ENCODE results near the gene DEUP1. TPM values are rescaled to one million over a fixed set of nuclear protein-coding genes. Genes with fewer than 3 reads are reported as not detected.
"Not testable (repeated sequence)": the region's sequence is repeated elsewhere in the genome, so short reads cannot be mapped to it uniquely, and the experiment has no call there.

DEUP1 gene
- total RNA-seq, 1 donor: not detected

DNA sequence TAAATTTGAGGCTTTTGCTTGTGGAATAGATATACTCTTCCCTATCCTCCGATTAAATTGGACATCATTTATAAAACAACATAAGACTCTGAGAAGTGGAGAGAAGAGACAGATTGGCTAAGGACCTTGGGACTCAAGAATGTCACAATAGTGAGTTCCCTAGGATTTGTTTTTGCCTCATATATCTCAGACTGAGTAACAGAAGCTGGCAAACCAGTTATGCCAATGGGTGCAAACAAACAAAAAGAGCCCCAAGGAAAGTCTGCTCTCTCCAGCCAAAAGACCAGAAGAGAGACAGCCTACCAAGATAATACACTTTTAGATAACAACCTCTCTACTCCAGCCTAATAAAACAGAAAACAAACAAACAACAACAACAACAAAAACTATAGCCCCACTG lies 28.9 kb downstream of the DEUP1 start:
- no peak for DNase-seq (ENCODE audit: low read depth in 2 of 3, low spot score in 2 of 3)

DNA sequence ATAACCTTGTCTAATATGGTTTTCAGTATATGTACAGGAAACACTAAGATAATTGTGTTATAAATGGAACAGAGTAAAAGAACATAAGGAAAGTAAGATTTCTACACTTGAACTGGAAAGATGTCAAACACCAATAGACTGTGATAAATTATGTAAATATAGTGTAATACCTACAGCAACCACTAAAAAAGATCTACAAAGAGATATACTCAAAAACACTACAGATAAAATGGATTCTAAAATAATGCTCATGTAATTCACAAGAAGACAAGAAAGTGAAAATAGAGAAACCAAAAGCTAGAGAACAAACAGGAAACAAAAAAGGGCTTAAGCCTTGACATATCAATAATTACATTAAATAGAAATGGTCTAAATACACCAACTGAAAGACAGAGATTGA lies 30.9 kb downstream of the DEUP1 start:
- no peak for DNase-seq (ENCODE audit: low read depth in 2 of 3, low spot score in 2 of 3)

DNA sequence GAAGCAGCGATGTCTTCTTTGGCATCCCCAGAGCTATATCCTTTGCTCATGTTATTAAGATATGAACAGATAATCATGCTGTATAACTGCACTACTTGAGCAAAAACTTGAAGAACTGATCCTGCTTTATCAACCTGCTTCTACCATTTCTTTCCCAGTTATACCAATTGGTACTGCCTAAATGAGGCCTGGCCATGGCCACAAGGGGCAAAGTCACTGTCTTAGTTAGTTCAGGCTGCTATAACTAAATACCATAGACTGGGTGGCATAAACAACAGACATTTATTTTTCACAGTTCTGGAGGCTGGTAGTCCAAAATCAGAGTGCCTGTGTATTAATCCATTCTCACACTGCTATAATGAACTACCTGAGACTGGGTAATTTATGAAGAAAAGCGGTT lies 37.5 kb downstream of the DEUP1 start:
- no peak for DNase-seq (ENCODE audit: low read depth in 2 of 3, low spot score in 2 of 3)

DNA sequence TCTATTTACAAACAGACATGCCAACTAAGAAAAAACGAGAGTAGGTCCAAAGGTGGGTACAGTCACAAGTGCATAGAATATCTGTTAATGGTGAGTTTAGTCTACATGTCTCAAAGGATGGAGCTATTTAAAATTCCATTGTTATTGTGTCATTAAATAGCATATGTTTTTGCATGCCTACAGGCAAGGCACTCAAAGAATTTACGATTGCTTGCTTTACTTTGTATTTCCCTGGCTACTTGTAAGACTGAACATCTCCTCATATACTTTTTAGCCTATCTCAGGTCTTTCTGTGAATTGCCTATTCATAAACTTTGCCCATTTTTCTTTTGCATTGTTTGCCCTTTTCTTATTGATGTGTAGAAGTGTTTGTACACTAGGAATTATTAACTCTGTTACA lies 39.7 kb downstream of the DEUP1 start:
- no peak for DNase-seq (ENCODE audit: low read depth in 2 of 3, low spot score in 2 of 3)

DNA sequence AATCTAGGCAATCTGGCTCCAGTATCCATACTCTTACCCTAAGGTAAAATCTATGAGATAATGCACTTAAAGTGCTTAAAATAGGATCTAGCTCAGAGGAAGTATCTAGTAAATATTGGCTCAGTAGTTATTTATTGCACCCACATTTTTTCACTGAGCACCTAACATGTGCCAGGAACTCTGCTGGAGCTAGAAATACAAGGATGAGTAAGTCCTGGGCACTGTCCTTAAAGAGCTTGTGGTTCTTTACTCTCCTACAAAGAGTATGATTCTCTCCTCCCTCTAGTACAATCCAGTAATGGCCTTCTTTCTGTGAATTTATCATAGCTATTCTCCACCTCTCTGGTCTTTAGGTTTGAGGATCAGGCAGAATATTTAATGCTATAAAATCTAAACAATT lies 59.2 kb downstream of the DEUP1 start:
- DNase-seq (ENCODE audit: low read depth in 2 of 3, low spot score in 2 of 3): no peak

DNA sequence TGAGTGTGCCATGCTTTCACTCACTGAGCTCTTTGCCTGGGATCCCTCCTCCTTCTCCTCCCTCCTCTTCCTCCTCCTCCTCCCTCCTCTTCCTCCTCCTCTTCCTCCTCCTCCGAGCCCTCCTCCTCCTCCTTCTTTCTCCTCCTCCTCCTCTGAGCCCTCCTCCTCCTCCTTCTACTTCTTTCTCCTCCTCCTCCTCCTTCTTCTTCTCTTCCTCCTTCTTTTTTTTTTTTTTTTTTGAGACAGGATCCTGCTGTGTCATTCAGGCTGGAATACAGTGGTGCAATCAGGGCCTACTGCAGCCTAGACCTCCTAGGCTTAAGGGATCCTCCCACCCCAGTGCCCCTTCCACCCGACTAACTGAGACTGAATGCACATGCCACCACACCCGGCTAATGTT lies 62.3 kb downstream of the DEUP1 start:
- DNase-seq (ENCODE audit: low read depth in 2 of 3, low spot score in 2 of 3): no peak

DNA sequence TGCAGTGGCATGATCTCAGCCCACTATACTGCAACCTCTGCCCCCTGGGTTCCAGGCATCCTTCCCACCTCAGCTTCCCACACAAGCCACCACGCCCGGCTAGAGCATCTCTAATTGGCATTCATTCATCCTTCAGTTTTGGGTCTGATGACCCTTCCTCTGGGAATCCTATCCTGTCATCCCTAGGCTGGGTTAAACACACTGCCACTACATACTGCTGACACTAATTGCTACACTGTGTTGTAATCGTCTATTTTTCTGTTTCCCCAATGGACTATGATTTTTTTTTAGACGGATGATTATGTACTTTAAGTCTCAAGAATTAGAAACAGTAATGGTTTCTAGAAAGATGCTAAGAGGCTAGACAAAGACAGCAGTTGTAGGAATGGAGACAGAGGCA lies 62.8 kb downstream of the DEUP1 start:
- DNase-seq (ENCODE audit: low read depth in 2 of 3, low spot score in 2 of 3): no peak

DNA sequence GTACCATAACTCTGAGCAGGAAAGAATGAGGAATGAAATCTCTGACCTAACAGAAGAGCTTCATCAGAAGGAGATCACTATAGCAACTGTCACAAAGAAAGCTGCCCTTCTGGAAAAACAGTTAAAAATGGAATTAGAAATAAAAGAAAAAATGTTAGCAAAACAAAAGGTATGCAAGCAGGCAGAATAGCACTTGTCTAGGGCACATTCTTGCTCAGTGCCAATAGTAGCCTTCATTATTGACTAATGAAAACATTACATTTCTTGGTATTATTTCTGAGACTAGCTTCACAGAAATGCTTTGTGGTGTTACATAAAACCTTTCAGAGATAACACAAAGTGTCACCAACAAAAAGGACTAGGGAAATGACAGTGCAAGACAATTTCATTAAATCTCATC lies 63.9 kb downstream of the DEUP1 start:
- DNase-seq (ENCODE audit: low read depth in 2 of 3, low spot score in 2 of 3): no peak

DNA sequence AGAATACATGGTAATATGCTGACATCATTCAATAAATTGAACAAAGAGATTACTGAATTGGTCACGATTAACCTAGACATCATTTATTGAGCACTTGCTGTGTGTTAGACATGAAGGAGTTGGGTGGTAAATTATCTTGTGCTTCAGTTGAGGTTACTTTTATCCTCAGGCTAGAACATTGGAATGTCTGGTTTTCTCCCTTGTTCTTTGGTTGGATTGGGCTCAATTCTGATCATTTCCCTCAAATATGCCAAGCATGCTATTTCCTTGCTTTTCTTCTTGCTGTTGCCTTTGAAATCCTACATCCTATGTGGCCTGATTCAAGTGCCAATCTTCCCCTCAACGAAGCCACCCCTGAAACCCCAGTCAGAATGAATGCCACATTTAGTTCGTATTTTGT lies 65.8 kb downstream of the DEUP1 start:
- no peak for DNase-seq (ENCODE audit: low read depth in 2 of 3, low spot score in 2 of 3)

DNA sequence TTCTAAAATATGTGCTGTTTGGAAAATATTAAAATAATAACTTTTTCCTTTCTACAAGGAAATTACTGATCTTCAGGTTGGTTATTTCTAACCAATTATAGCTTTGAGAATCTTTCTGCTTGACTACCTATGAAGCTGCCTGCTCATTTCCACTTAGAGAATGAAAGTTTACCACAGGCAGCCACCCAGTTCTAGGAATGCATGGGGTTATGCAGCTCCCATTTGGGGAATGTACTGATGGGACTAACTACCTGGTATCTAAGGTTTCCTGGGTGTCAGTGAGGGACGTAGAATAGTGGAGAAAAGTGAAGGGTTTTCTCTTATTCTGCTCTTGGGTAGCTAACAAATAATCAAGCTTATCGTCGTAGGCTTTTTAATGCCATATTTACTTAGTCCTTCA lies 73.4 kb downstream of the DEUP1 start:
- DNase-seq (ENCODE audit: low read depth in 2 of 3, low spot score in 2 of 3): no peak

DNA sequence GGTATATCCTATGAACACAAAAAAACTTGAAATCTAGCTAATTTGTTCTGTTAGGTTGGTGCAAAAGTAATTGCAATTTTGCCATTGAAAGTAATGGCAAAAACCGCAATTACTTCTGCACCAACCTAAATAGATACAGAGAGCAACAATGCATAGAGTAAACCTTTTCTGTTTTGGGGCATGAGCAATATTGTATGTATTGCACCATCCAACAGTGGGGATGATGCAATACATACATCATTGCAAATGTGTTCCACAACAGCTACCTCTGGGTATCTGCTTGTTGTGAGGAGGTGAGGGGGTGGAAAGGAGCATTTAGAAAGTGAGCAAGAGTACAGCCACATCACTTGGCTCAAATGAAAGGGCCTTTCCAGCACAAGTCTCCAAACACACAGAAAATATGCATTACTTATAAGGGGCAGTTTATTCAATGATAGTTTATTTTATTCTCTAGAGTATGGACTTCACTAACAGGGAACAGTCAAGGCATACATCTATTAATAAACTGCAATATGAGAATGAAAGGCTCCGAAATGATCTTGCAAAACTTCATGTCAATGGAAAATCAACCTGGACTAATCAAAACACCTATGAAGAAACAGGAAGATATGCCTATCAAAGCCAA lies 77.3 kb downstream of the DEUP1 start:
- no peak for DNase-seq (ENCODE audit: low read depth in 2 of 3, low spot score in 2 of 3)

DNA sequence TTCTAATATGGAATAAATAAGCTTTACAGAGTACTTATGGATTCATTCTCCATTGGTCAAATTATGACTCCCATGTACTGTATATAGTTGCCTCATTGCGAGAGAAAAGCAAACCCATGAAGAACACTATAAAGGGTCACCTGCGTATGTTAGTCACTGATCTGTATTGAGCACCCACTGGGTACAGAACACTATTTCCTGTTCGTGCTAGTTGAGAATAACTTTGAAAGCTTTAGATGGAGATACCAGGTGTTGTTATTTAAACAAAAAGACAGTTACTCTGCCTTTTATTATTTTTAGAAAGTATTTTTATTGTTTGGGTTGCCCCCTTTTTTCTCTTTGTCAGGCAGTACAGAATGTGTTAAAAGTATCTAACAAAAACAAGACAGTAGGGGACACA lies 79.9 kb downstream of the DEUP1 start:
- no peak for DNase-seq (ENCODE audit: low read depth in 2 of 3, low spot score in 2 of 3)

DNA sequence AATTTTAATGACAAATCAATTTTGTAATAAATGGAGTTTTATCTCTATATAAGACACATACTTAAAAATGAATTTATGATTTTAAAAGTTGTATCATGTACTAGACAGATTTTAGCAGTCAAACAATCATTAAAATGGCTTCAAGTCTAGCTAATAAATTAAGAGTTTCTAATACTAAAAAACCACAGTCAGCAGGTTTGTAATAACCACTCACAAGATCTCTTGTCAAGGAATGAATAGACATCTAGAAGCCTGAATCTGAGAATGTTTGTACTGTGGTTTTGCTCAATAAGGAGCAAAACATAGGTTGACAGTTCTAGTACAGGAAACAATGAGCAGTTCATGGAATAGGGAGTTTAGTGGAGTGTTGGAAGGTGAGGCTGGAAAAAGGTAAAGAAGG lies 81.2 kb downstream of the DEUP1 start:
- DNase-seq (ENCODE audit: low read depth in 2 of 3, low spot score in 2 of 3): no peak

DNA sequence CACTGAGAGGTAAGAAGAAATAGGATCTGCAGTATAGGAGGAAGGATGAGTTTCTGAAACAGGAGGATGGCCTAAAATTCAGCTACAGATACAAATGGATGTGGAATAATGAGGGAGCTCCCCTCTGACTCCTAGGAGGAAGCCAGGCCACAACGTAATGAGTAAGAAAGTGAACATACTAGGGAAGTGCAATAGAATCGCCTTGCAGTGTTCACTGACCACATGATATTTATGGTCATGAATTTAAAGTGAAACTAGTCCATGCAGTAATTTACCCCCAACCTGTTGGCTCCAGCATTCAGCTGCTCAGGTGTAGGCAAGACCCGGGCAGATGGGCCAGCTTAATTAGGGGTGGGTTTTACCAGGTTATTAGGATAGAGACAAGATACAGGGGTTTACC lies 101.7 kb downstream of the DEUP1 start:
- no peak for DNase-seq (ENCODE audit: low read depth in 2 of 3, low spot score in 2 of 3)

DNA sequence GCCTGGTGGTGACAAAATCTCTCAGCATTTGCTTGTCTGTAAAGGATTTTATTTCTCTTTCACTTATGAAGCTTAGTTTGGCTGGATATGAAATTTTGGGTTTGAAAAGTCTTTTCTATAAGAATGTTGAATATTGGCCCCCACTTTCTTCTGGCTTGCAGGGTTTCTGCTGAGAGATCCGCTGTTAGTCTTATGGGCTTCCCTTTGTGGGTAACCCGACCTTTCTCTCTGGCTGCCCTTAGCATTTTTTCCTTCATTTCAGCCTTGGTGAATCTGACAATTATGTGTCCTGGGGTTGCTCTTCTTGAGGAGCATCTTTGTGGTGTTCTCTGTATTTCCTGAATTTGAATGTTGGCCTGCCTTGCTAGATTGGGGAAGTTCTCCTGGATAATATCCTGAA lies 112.7 kb downstream of the DEUP1 start:
- DNase-seq (ENCODE audit: low read depth in 2 of 3, low spot score in 2 of 3): not testable (repeated sequence)

DNA sequence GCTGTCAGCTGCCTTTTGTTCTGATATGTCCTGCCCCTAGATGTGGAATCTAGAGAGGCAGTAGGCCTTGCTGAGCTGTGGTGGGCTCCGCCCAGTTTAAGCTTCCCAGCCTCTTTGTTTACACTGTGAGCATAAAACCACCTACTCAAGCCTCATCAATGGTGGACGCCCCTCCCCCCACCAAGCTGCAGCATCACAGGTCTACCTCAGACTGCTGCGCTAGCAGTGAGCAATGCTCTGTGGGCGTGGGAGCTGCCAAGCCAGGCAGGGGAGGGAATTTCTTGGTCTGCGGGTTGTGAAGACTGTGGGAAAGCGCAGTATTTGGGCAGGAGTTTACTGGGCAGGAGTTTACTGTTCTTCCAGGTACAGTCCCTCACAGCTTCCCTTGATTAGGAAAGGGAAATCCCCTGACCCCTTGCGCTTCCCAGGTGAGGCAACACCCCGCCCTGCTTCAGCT lies 114.1 kb downstream of the DEUP1 start:
- DNase-seq (ENCODE audit: low read depth in 2 of 3, low spot score in 2 of 3): no peak

DNA sequence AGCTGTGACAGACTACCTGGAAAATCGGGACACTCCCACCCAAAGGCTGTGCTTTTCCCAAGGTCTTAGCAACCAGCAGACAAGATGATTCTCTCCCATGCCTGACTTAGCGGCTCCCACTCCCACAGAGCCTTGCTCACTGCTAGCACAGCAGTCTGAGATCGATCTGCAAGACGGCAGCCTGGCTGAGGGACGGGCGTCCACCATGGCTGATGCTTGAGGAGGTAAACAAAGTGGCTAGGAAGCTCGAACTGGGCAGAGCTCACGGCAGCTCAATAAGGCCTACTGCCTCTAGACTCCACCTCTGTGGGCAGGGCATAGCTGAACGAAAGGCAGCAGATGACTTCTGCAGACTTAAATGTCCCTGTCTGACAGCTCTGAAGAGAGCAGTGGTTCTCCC lies 127.7 kb downstream of the DEUP1 start:
- no peak for DNase-seq (ENCODE audit: low read depth in 2 of 3, low spot score in 2 of 3)

DNA sequence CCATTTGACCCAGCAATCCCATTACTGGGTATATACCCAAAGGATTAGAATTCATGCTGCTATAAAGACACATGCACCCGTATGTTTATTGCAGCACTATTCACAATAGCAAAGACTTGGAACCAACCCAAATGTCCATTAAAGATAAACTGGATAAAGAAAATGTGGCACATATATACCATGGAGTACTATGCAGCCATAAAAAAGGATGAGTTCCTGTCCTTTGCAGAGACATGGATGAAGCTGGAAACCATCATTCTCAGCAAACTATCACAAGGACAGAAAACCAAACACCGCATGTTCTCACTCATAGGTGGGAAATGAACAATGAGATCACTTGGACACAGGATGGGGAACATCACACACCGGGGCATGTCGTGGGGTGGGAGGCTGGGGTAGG lies 133.1 kb downstream of the DEUP1 start:
- not testable (repeated sequence) for DNase-seq (ENCODE audit: low read depth in 2 of 3, low spot score in 2 of 3)

DNA sequence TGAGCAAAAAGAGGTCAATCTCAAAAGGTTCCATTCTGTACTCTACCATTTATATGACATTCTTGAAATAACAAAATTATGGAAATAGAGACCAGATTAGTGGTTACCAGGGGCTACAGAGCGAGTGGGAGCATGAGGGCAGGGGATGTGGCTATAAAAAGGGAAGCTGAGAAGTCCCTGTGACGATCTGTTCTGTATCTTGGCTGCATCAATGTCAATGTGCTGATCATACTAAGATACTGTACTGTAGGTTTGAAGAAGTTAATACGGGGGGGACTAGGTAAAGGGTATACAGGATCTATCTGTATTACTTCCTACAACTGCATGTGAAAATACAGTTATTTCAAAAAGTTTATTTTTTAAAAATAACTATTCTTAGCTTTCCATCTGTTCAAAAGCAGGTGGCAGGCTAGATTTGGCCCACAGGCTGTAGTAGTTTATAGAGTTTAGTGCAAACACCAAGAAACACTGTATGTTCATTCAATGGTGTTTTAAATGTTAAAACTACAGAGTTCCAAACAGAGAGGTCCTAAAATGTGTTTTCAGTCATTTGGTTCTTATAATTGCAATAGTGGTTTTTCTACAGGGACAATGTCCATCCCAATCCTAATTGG lies 134.5 kb downstream of the DEUP1 start:
- peak in 1 of 3 donors; percentile 26 for DNase-seq (ENCODE audit: low read depth in 2 of 3, low spot score in 2 of 3)

DNA sequence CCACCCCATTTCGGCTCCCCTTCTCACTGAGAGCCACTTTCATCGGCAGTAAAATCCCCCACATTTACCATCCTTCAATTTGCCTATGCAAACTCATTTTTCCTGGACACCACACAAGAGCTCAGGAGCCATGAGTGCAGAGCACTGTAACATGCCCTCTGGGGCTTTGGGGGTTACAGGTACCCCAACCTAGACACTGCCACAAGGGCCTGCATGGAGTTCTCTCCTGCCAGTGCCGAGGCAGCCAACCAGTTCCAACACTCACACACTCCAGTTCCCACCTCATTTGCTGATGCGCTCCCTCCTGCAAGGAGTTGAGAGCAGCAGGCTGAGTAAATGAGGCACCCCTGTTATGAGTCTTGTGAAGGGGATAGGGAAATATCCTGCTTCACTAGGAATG lies 136.5 kb downstream of the DEUP1 start:
- DNase-seq (ENCODE audit: low read depth in 2 of 3, low spot score in 2 of 3): no peak

DNA sequence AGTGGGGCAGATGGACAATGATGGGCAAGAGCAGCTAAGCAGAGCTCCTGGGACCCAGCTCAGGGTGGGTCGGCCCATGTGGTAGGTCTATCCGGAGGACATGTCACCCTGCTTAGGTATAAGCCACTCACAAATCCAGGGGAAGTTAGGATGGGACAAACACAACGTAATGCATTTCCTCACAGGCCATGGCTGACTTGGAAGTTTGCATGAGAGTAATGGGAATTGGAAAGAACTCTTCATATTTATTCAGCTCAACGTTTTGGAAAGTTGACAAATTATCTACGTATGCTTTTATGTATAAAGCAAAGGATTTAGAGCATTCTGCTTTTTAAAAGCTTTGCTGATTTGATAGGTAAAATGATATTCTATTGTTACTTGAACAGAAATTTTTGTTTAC lies 137.7 kb downstream of the DEUP1 start:
- no peak for DNase-seq (ENCODE audit: low read depth in 2 of 3, low spot score in 2 of 3)

DNA sequence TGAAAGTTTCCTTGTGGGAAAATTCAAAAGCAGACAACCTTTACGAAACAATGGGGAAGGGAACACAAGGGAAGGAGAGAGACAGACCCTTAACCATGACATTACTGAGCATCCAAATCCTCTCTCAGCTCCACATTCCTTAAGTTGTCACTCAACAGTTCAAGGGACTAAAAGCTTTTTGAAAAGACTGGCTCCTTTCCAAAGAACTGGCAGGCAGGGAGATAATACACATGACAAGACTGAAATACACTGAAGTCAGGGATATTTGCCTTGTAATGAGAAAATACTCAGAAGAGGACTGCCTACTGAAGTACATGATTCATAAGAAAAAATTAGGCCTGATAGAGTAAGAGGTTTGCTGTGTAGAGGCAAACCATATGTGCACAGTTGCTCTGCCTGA lies 143.6 kb downstream of the DEUP1 start:
- no peak for DNase-seq (ENCODE audit: low read depth in 2 of 3, low spot score in 2 of 3)

DNA sequence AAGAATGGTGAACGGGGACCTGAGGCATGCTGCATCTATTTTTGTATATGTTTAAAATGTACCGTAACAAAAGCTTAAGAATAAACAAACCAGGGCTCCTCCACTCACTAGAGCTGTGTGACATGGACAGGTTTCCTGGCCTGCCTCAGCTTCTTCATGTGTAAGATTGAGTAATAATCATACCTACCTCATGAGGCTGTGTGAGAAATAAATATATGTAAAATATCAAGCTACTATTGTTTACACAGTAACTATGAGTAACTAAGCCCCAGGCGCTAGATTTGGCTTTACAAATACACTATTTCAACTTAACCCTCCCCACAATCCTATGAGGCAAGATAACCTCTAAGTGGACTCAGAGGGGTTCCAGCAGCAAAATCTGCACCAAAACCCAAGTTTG lies 146.3 kb downstream of the DEUP1 start:
- no peak for DNase-seq (ENCODE audit: low read depth in 2 of 3, low spot score in 2 of 3)

Measured in hematopoietic multipotent progenitor cell (in vitro differentiated cells).